Panc1 (cell line): ENCODE results near the gene UNC50. TPM values are rescaled to one million over a fixed set of nuclear protein-coding genes. Genes with fewer than 3 reads are reported as not detected.

Experiments used
- ATAC-seq: fragments of 200-7000 bp; cut with Tn5 transposase; 2 replicates; pipeline ENCODE4 v1.9.1; 2020; ENCODE audit warnings: mild to moderate bottlenecking, moderate library complexity
- BruUV-seq: library from RNA; stranded (reverse); fragments of 400-500 nt; replicated peaks from 2 replicates; lab custom pipeline; 2021; lab: Mats Ljungman, UMichigan
- CTCF ChIA-PET: fragments of 300-600 bp; sonication (Branson Sonifier 250); formaldehyde crosslinking; loops from one replicate; lab custom pipeline; 2022; ENCODE audit warnings: antibody characterized with exemption; lab: Charles Lee
- POLR2A ChIA-PET: fragments of 300-600 bp; sonication (Branson Sonifier 250); formaldehyde crosslinking; loops from one replicate; lab custom pipeline; 2022; ENCODE audit warnings: antibody characterized with exemption; lab: Charles Lee
- DNase-seq: peaks from one replicate; pipeline ENCODE4 v3.0.0-alpha.2; 2010; ENCODE audit warnings: low read depth, low spot score
- H3K27ac ChIP-seq: 2 replicates; pipeline ENCODE4 v1.5.1; 2011; ENCODE audit warnings: mild to moderate bottlenecking, low read length, inconsistent platforms
- H3K27me3 ChIP-seq: fragments of 200-500 bp; sonication (Bioruptor generic); 2 replicates; pipeline ENCODE4 v1.6.0; 2014; ENCODE audit warnings: low read length, inconsistent platforms; ENCODE audit not compliant: control insufficient read depth, insufficient read depth
- H3K36me3 ChIP-seq: fragments of 200-500 bp; sonication (Bioruptor generic); 2 replicates; pipeline ENCODE4 v1.5.1; 2014; ENCODE audit warnings: inconsistent platforms, mild to moderate bottlenecking, low read length, moderate library complexity; ENCODE audit not compliant: control insufficient read depth, insufficient read depth
- H3K4me1 ChIP-seq: 2 replicates; pipeline ENCODE4 v1.5.1; 2011; ENCODE audit warnings: inconsistent platforms, mild to moderate bottlenecking, low read length, moderate library complexity; ENCODE audit not compliant: control insufficient read depth, insufficient read depth
- H3K4me3 ChIP-seq, 2 experiments: 2 replicates each; pipeline ENCODE4 v1.5.1; 2011 to 2012; ENCODE audit warnings: low read depth in 2 of 2, low read length in 2 of 2, mild to moderate bottlenecking in 2 of 2, inconsistent platforms in 1 of 2, moderate library complexity in 1 of 2
- H3K9me3 ChIP-seq: fragments of 200-500 bp; sonication (Bioruptor generic); 2 replicates; pipeline ENCODE4 v1.5.1; 2014; ENCODE audit warnings: low read depth, mild to moderate bottlenecking, inconsistent platforms, low read length, moderate library complexity; ENCODE audit not compliant: control insufficient read depth, insufficient read depth
- CTCF ChIP-seq: fragments of 450-650 bp; IDR thresholded peaks from 2 replicates; pipeline ENCODE4 v1.5.1; 2017; ENCODE audit warnings: mild to moderate bottlenecking
- POLR2AphosphoS5 ChIP-seq: IDR thresholded peaks from 2 replicates; pipeline ENCODE4 v1.6.1; 2012; ENCODE audit warnings: mild to moderate bottlenecking, low read depth, low read length, moderate library complexity
- REST ChIP-seq, 2 experiments: IDR thresholded peaks; 2 replicates each; pipeline ENCODE4 v1.6.1; 2011 to 2012; ENCODE audit warnings: low read depth in 2 of 2, control low read depth in 1 of 2, low read length in 1 of 2, mild to moderate bottlenecking in 1 of 2, moderate library complexity in 1 of 2; ENCODE audit not compliant: insufficient read depth in 1 of 2
- SIN3A ChIP-seq: IDR thresholded peaks from 2 replicates; pipeline ENCODE4 v1.6.1; 2012; ENCODE audit warnings: low read depth, mild to moderate bottlenecking, low read length, moderate library complexity, borderline replicate concordance; ENCODE audit not compliant: insufficient read depth
- TCF7L2 ChIP-seq: IDR thresholded peaks from 2 replicates; pipeline ENCODE4 v1.6.1; 2011; ENCODE audit warnings: mild to moderate bottlenecking, low read depth, low read length, inconsistent platforms
- in situ Hi-C: cut with HindIII; loops from 2 replicates; pipeline ENCODE4 v1.10.0; 2016; ENCODE audit warnings: low sequenced_read_pairs, low pct_unique_long_range_greater_than_20kb
- intact Hi-C: fragments of 100-400 bp; cut with micrococcal nuclease; formaldehyde crosslinking; loops from one replicate; pipeline ENCODE4 v1.10.0; 2022; ENCODE audit not compliant: unreplicated experiment
- total RNA-seq: library from RNA; stranded (reverse); gene quantifications from one replicate; pipeline ENCODE4 v1.2.1, GENCODE V29; 2021; ENCODE audit not compliant: unreplicated experiment

Gene UNC50
- total RNA-seq, 1 experiment from 2014 or later = 43.6 TPM

- DNase-seq (no peak), ATAC-seq (no peak)
- TF ChIP-seq REST (IDR thresholded peaks at IDR 0.05; ENCODE audit: insufficient read depth in 1 of 2, low read depth in 2 of 2, low read length in 1 of 2) (no peak), SIN3A (no peak), TCF7L2 (no peak), CTCF (no peak), POLR2AphosphoS5 (no peak)
- Histone ChIP-seq H3K36me3 (no peaks in the 10 kb centered on the region), H3K27ac (no peak overlapping the region), H3K4me1 (no peaks in the 10 kb centered on the region), H3K27me3 (no peaks in the 10 kb centered on the region), H3K4me3 (no peak overlapping the region), H3K9me3 (no peaks in the 10 kb centered on the region)
- BruUV-seq = no TSS peak
- ChIA-PET CTCF (no interaction called here), POLR2A (no interaction called here)
- in situ Hi-C loops = no loop called here
- intact Hi-C loops = no loop called here
Measured at GRCh38 chr2:98573426-98573825, 35.0 kb upstream of the UNC50 start.

- BruUV-seq = no TSS peak
- no peaks in the 10 kb centered on the region for H3K9me3 ChIP-seq
- no peaks in the 10 kb centered on the region for H3K36me3 ChIP-seq
- no peak overlapping the region for H3K4me3 ChIP-seq
- ATAC-seq = 0 out of 2 replicates have a peak, but pooled peaks have one; percentile 41
- H3K4me1 ChIP-seq = no peaks in the 10 kb centered on the region
- H3K27ac ChIP-seq = no peak overlapping the region
- intact Hi-C loops = no loop called here
- in situ Hi-C loops = no loop called here
- H3K27me3 ChIP-seq = no peaks in the 10 kb centered on the region
- ChIA-PET POLR2A (no interaction called here), CTCF (no interaction called here)
- TF ChIP-seq REST (IDR thresholded peaks at IDR 0.05; ENCODE audit: insufficient read depth in 1 of 2, low read depth in 2 of 2, low read length in 1 of 2) = no peak
- no peak for DNase-seq
Measured at GRCh38 chr2:98576666-98577312, 31.6 kb upstream of the UNC50 start.
